HepG2 (cell line): ENCODE data around the gene RTEL1. TPM values are rescaled to one million over a fixed set of nuclear protein-coding genes. Genes with fewer than 3 reads are reported as not detected.

Experiments used
- ADNP ChIP-seq: sonication (generic); formaldehyde crosslinking; IDR thresholded peaks from 2 replicates; pipeline ENCODE4 v1.4.0; 2020; ENCODE audit warnings: missing genetic modification reagents
- BCLAF1 ChIP-seq: fragments of 450-650 bp; IDR thresholded peaks from 2 replicates; pipeline ENCODE4 v1.6.1; 2017; ENCODE audit warnings: mild to moderate bottlenecking
- CAMTA2 ChIP-seq: sonication (generic); formaldehyde crosslinking; IDR thresholded peaks from 2 replicates; pipeline ENCODE4 v1.4.0; 2020; ENCODE audit warnings: mild to moderate bottlenecking, missing genetic modification reagents, borderline replicate concordance
- IRX3 ChIP-seq: sonication (generic); formaldehyde crosslinking; IDR thresholded peaks from 2 replicates; pipeline ENCODE4 v1.8.1; 2023; ENCODE audit warnings: mild to moderate bottlenecking, low read depth, missing genetic modification reagents, borderline replicate concordance
- KIAA2018 ChIP-seq: sonication (generic); formaldehyde crosslinking; IDR thresholded peaks from 2 replicates; pipeline ENCODE4 v1.5.0; 2020; ENCODE audit warnings: mild to moderate bottlenecking, missing genetic modification reagents, borderline replicate concordance
- KLF6 ChIP-seq: IDR thresholded peaks from 2 replicates; pipeline ENCODE4 v1.8.0; 2016; ENCODE audit warnings: missing biosample characterization, missing genetic modification reagents
- KMT2A ChIP-seq: sonication (generic); formaldehyde crosslinking; IDR thresholded peaks from 2 replicates; pipeline ENCODE4 v1.4.0; 2020; ENCODE audit warnings: missing genetic modification reagents
- NR2C2 ChIP-seq: sonication (generic); formaldehyde crosslinking; IDR thresholded peaks from 2 replicates; pipeline ENCODE4 v1.4.0; 2020; ENCODE audit warnings: missing genetic modification reagents, mild to moderate bottlenecking, moderate library complexity, borderline replicate concordance
- RBAK ChIP-seq: sonication (generic); formaldehyde crosslinking; IDR thresholded peaks from 2 replicates; pipeline ENCODE4 v1.5.1; 2020; ENCODE audit warnings: mild to moderate bottlenecking, missing genetic modification reagents
- RFXANK ChIP-seq: IDR thresholded peaks from 2 replicates; pipeline ENCODE4 v1.6.1; 2016
- RNF2 ChIP-seq: fragments of 450-650 bp; conservative IDR thresholded peaks from 2 replicates; pipeline ENCODE4 v1.6.1; 2016; ENCODE audit warnings: low read depth
- TBX2 ChIP-seq: sonication (generic); formaldehyde crosslinking; IDR thresholded peaks from 2 replicates; pipeline ENCODE4 v1.5.0; 2020; ENCODE audit warnings: missing genetic modification reagents, mild to moderate bottlenecking, borderline replicate concordance
- XRCC5 ChIP-seq: fragments of 200-400 bp; formaldehyde crosslinking; optimal IDR thresholded peaks from 2 replicates; pipeline ENCODE3; 2017; ENCODE audit warnings: mild to moderate bottlenecking, low read length
- ZBTB8A ChIP-seq: sonication (generic); formaldehyde crosslinking; IDR thresholded peaks from 2 replicates; pipeline ENCODE4 v1.4.0; 2020; ENCODE audit warnings: mild to moderate bottlenecking, low read depth, missing genetic modification reagents, borderline replicate concordance
- ZIK1 ChIP-seq: sonication (generic); formaldehyde crosslinking; IDR thresholded peaks from 2 replicates; pipeline ENCODE4 v1.5.0; 2020; ENCODE audit warnings: mild to moderate bottlenecking, low read depth, missing genetic modification reagents, borderline replicate concordance
- ZNF225 ChIP-seq: sonication (generic); formaldehyde crosslinking; IDR thresholded peaks from 2 replicates; pipeline ENCODE4 v1.4.0; 2020; ENCODE audit warnings: mild to moderate bottlenecking, missing genetic modification reagents
- ZNF430 ChIP-seq: sonication (generic); formaldehyde crosslinking; IDR thresholded peaks from 2 replicates; pipeline ENCODE4 v1.9.0; 2021; ENCODE audit warnings: mild to moderate bottlenecking, missing genetic modification reagents
- ZNF557 ChIP-seq: sonication (generic); formaldehyde crosslinking; IDR thresholded peaks from 2 replicates; pipeline ENCODE4 v1.4.0; 2020; ENCODE audit warnings: missing genetic modification reagents
- polyA plus RNA-seq, 8 experiments: library from polyadenylated mRNA; depleted of rRNA in 3 of 8; stranded (reverse) in 7 of 8; unstranded in 1 of 8; fragments of >200 nt; fragmentation: Illumina TruSeq in 4 of 8; extraction: Trizol in 4 of 8; gene quantifications; 2 replicates each; pipeline versions ENCODE4 v1.2.1 to v1.2.3, GENCODE V29; 2011 to 2016; ENCODE audit warnings: low read depth in 4 of 8, missing spikeins in 1 of 8, mixed read lengths in 1 of 8; ENCODE audit not compliant: insufficient read depth in 1 of 8
- total RNA-seq, 5 experiments: library from RNA; depleted of rRNA; stranded (reverse); fragments of >200 nt; fragmentation: Illumina TruSeq; extraction: Trizol; gene quantifications; 2 replicates each; pipeline ENCODE4 v1.2.3, GENCODE V29; 2016; ENCODE audit warnings: low read depth in 1 of 5

Gene RTEL1
- total and polyA plus RNA-seq, 2 of the 13 experiments (the other 11 are each of a cell fraction or from before 2014, with no cell fraction given): 21.8 to 36.4 TPM

GRCh38 chr20:63641792-63642523, 16.2 kb upstream of the RTEL1 start (continued):
- TF ChIP-seq ZBTB8A (no peak), NR2C2 (CRISPR knock-in tag) (no peak), RFXANK (CRISPR knock-in tag) (peak; percentile 76; the same call in 1 of the 2 replicates), BCLAF1 (no peak), KMT2A (CRISPR knock-in tag) (0 out of 2 replicates have a peak, but pooled peaks have one; percentile 62), IRX3 (CRISPR knock-in tag) (peak; percentile 59; the same call in 1 of the 2 replicates), RNF2 (no peak; the same call in 1 of the 2 replicates), ZNF225 (no peak), XRCC5 (no peak), ZIK1 (CRISPR knock-in tag) (no peak), ZNF557 (CRISPR knock-in tag) (no peak), KIAA2018 (CRISPR knock-in tag) (no peak), RBAK (CRISPR knock-in tag) (no peak), KLF6 (peak; percentile 71; the same call in 1 of the 2 replicates), TBX2 (CRISPR knock-in tag) (no peak), ADNP (CRISPR knock-in tag) (no peak), ZNF430 (CRISPR knock-in tag) (0 out of 2 replicates have a peak, but pooled peaks have one; percentile 32), CAMTA2 (CRISPR knock-in tag) (no peak)
